HG02642 (cell line): ENCODE data around the gene OR2T11.
"Not testable (repeated sequence)": the region's sequence is repeated elsewhere in the genome, so short reads cannot be mapped to it uniquely, and the experiment has no call there.

Experiments
- ATAC-seq: cut with Tn5 transposase; IDR thresholded peaks from one replicate; pipeline ENCODE4 v1.9.1; 2021; ENCODE audit warnings: mild to moderate bottlenecking; ENCODE audit not compliant: unreplicated experiment, poor library complexity

OR2T11 gene

DNA sequence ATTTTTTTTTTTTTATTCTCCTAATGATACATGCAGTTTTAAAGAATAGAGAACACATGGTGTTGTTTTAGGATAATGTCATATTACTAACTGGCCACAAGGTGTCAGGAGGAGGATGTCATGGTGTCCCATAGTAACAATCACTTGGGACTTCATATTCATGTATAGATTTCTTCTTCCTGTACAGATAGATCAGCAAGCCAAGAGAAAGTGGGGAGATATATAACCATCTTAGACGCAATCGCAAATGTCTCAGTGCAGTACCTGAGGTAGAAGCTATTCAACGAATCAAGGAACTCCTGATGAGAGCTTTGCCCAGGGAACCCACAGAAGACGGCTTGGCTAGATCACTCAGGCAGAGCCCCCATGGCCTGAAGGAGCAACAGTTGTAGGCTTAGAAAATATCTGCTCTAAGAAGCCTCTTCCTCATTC lies 12.3 kb downstream of the OR2T11 start:
- ATAC-seq = peak; percentile 92

- ATAC-seq = no peak
These were observed 13.1 kb downstream of the OR2T11 start for GRCh38 chr1:248621770-248622169.

- ATAC-seq = no peak
These were observed 16.0 kb downstream of the OR2T11 start for GRCh38 chr1:248618878-248619277.

DNA sequence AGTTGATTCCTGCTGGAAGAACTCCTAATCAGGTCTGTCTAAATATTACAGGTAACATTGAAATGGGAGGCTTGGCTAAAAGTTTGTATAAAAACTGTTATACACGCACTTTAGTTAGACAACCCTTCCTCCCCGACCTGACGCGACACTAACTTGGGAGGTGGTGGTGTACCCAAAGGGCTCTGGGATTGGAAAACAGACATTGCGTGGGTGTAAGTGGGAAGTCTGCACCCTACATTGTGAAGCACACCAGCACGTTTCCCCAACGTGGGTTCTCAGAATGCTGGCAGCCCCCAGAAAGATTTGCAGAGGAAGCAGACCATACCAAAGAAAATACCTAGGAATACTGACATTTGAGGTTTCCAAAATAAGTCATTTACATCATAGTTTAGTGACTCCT lies 16.8 kb downstream of the OR2T11 start:
- no peak for ATAC-seq

GRCh38 chr1:248613742-248614141 lies 21.1 kb downstream of the OR2T11 start:
- ATAC-seq = no peak

DNA sequence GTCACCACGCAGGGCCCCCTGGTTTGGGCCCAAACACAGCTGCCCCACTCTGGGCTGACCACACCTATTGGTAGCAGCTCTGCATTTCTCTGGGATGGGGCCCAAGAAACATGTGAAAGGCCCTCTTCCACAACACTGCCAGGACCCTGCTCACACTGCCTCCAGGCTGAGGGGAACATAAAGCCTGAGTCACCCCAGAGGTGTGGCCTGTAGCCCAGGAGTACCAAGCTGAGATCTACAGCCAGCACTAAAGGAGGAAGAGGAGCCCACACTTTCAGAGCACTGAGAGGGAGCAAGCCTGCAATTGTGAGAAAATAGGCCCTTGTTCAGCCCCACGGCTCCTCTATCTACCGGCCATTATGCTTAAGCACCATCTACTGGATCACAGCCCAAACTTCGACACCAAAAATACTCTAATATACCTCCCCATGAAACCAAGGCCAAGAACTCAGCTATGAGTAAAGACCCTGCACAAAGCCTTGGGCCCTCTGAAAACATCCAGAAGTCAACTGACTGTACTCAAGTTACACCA lies 22.9 kb downstream of the OR2T11 start:
- ATAC-seq = no peak

DNA sequence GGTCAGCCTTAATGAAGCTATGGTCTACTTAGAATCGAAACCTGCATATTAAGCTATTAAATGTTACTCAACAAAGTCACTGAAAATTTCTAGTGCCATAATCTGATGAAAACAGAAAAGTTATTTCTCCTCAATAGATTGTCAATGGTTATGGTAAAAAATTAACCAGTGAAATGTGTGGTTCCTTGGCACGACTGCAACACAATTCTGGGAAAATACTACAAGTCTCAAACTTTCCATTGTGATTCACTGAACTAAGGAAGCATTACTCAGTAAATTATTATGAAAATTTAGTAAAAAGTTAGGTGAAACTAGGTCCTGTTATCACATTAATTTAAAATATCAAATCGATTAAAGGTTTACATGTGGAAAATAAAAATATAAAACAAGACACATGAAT lies 24.6 kb downstream of the OR2T11 start:
- no peak for ATAC-seq

DNA sequence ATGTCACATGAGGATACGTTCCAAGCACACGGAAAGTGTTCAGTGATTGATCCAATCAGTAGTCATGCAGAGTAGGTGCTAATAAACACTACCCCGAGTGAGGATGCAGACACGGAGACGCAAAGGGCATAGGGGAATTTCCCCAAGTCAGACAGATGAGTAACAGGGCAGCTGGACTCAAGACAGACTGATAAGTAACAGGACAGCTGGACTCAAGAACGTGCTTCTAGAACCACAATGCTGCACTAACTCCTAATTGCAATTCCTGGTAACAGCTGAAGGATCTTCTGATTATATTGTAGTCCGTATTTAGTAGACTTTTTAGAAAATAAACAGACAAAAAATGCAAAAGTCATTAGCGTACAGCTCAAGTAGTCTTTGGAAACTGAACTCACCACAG lies 35.5 kb downstream of the OR2T11 start:
- ATAC-seq = no peak

DNA sequence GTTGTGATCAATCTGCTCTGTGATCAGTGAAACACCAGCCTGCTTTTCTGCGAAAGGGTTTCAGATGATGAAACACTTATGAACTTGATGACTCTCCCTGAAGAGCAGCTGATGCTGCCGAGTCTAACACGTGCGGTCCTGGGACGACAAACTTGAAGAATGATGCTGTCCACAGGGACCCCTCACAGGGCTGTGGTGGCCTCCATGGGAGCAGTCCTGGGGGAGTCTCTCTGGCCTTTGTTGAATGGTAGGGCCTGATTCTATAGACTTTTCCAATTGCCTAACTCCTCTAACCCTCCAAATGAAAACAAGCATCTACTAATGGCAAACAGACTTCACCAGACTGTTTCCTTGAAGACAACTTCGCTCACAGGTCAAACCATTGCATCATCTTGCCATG lies 37.3 kb downstream of the OR2T11 start, which contains the start of gene OR2T10:
Gene OR2T10 (minus strand): TSS at position 112 of the 400 bp plus-strand sequence. CDS start 3,932 bp downstream, outside the sequence.
- ATAC-seq = no peak

DNA sequence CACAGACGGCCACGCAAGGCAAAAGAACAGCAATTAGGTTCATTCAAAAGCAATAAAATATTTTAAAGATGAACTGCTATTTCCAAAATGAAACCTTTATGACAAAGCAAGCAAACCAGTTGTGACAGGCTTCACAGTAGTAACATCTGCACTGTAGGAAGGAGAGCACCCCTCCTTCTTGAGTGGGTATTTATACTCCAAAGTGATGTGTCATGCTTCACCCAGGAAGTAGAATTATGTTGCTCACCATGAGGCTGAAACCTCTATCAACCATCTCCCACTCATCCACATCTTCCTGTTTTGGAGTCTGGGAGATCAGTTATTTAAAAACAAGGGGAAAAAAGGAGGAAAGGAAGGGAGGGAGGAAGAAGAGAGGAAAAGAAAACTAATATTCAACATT lies 38.3 kb downstream of the OR2T11 start:
- ATAC-seq = no peak

DNA sequence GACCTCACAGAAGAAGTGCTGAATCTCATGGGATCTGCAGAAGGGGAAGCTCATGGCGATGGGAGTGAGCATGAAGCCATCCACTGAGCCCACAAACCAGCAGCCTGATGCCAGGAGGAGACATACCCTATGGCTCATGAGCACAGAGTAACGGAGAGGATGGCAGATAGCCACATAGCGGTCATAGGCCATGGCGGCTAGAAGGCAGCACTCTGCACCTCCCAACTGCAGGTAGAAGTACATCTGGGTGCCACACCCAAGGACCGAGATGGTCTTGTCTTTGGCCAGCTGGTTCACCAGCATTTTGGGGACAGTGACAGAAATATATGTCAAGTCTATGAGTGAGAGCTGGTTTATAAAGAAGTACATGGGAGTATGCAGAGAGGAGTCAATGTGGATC lies 41.7 kb downstream of the OR2T11 start:
- ATAC-seq = no peak

- no peak for ATAC-seq
These were observed 42.2 kb downstream of the OR2T11 start for GRCh38 chr1:248592655-248593054.

DNA sequence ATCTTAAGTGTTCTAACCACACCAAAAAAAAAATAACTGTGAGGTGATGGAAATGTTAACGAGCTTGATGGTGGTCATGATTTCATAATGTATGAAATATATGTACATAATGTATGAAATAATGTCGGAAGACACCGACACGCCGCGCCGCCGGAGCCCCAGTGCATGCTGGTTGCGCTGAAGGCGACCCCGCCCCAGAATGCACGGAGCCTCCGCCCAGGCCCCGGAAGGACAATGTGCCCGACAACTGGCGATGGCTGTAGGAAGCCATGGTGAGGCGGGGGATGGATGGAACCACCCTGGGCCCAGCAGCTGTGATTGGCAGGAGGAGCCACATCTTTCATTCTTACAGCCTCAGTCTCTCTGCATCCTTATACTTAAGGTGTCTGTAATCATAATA lies 44.8 kb downstream of the OR2T11 start:
- no peak for ATAC-seq

DNA sequence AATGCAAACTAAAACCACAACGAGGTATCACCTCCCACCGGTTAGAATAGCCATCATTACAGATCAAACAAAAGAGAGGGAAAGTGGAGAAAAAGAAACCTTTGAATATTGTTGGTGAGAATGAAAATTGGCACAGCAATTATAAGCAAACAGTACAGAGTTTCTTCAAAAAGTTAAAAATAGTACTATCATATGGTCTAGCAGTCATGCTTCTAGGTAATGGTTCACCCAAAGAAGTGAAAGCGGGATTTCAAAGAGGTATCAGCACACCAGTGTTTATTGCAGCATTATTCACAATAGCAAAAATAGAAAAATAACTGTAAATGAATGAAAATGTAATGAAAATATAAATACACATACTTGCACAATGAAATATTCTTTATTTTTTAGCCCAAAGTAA lies 45.6 kb downstream of the OR2T11 start:
- ATAC-seq = no peak

GRCh38 chr1:248585266-248585665 lies 49.6 kb downstream of the OR2T11 start:
- ATAC-seq = no peak

DNA sequence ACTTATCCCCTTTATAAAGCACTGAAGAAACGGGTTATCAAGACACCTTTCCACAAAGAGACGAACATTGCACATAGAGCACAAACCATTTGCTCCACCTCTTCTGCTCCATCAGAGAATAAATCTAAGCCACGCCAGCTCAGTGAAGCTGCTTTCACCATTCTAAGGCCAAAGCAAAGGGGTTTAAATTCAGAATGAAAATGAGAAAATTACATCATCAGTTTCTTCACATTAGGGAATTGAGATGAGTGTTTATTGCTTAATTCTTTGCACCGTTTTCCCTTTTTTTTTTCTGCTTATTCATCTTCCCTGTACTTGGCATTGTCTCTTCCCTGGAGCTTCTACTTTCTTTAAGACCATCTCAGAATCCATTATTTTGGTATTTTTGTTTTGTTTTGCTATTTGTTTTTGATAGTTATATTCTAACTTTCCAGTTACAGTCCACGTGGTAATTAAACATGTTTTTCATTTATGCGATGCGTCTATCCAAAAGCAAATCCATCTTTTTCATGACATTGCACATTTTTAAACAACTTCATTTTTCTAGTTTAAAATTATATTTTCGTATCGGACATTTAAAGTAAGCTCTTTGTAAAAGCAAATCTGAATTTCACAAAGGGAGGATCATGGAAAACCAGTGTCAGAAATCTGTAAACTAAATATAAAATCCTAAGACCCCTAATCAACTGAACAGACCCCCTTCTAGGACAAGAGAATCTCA lies 58.5 kb downstream of the OR2T11 start:
- no peak for ATAC-seq

DNA sequence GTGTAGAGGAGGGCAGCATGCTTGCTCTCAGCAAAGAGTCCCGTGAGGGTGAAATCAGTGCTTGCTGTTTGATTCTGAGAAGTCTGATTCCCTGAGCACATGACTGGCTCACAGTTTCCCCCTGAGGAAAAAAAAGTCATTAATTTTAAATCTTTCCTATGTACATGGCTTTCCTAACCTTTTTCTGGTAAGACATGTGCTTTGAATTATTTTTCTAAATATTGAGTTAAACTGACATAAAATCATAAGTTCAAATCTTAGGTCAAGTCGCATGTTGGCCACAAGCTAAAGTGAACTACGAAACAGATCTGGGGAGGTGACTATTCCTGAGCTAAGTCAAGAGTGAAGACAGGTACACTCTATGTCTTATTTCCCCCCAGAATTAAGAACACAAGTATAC lies 60.2 kb downstream of the OR2T11 start, which contains the start of gene OR2T34:
Gene OR2T34 (minus strand): TSS at position 101 of the 400 bp plus-strand sequence. CDS start 0 bp downstream, at position 101.
- ATAC-seq = not testable (repeated sequence)

- not testable (repeated sequence) for ATAC-seq
These were observed 61.0 kb downstream of the OR2T11 start for GRCh38 chr1:248573856-248574255.
